Fibroblast of lung (primary cell): ENCODE measurements around the gene MYO9A. TPM values are rescaled to one million over a fixed set of nuclear protein-coding genes. Genes with fewer than 3 reads are reported as not detected.

Experiments used
- DNase-seq, 2 donors: peaks; one replicate each; pipeline versions ENCODE4 v3.0.0 to v3.0.0-alpha.2; 2010; ENCODE audit warnings: low read depth in 2 of 2
- H2AFZ ChIP-seq: 2 replicates; pipeline ENCODE4 v1.5.1; 2012; ENCODE audit warnings: low read length, control low read depth, inconsistent platforms
- H3K27ac ChIP-seq: 2 replicates; pipeline ENCODE4 v1.5.1; 2011; ENCODE audit warnings: low read length, control low read depth; ENCODE audit not compliant: insufficient read depth
- H3K27me3 ChIP-seq: 2 replicates; pipeline ENCODE4 v1.5.1; 2011; ENCODE audit warnings: mild to moderate bottlenecking, low read length; ENCODE audit not compliant: control insufficient read depth, insufficient read depth
- H3K36me3 ChIP-seq: 2 replicates; pipeline ENCODE4 v1.5.1; 2011; ENCODE audit warnings: low read length; ENCODE audit not compliant: control insufficient read depth, insufficient read depth
- H3K4me1 ChIP-seq: 2 replicates; pipeline ENCODE4 v1.5.1; 2011; ENCODE audit warnings: low read length; ENCODE audit not compliant: control insufficient read depth, insufficient read depth; ENCODE audit errors: extremely low read depth
- H3K4me2 ChIP-seq: 2 replicates; pipeline ENCODE4 v1.5.1; 2011; ENCODE audit warnings: low read length, control low read depth; ENCODE audit not compliant: insufficient read depth; ENCODE audit errors: extremely low read depth
- H3K4me3 ChIP-seq, 4 experiments: fragments of 200-600 bp in 1 of 4; sonication (generic) in 1 of 4; replicated peaks in 1 of 4; 2 replicates each; pipeline ENCODE4 v1.5.1; 2011 to 2016; ENCODE audit warnings: low read length in 4 of 4, low read depth in 3 of 4, mild to moderate bottlenecking in 3 of 4, control low read depth in 2 of 4, inconsistent platforms in 1 of 4, mixed read lengths in 1 of 4; ENCODE audit not compliant: insufficient read depth in 1 of 4; ENCODE audit errors: control extremely low read depth in 1 of 4
- H3K79me2 ChIP-seq: 2 replicates; pipeline ENCODE4 v1.5.1; 2012; ENCODE audit warnings: mild to moderate bottlenecking, low read length, inconsistent platforms; ENCODE audit not compliant: control insufficient read depth, insufficient read depth
- H3K9ac ChIP-seq: 2 replicates; pipeline ENCODE4 v1.5.1; 2011; ENCODE audit warnings: mild to moderate bottlenecking, low read length, control low read depth; ENCODE audit not compliant: insufficient read depth
- H3K9me3 ChIP-seq: 2 replicates; pipeline ENCODE4 v1.5.1; 2012; ENCODE audit warnings: low read depth, low read length; ENCODE audit not compliant: control insufficient read depth, insufficient read depth
- H4K20me1 ChIP-seq: 2 replicates; pipeline ENCODE4 v1.5.1; 2011; ENCODE audit warnings: low read length; ENCODE audit not compliant: control insufficient read depth, insufficient read depth; ENCODE audit errors: extremely low read depth
- CTCF ChIP-seq, 2 donors: IDR thresholded peaks in 1 of 2; conservative IDR thresholded peaks in 1 of 2; 1 replicate in 1 of 2; 2 replicates in 1 of 2; pipeline ENCODE4 v1.5.1; 2011 to 2012; ENCODE audit warnings: low read length in 2 of 2, control low read depth in 1 of 2, inconsistent platforms in 1 of 2, low read depth in 1 of 2, mild to moderate bottlenecking in 1 of 2
- EZH2 ChIP-seq: IDR thresholded peaks from 2 replicates; pipeline ENCODE4 v1.5.1; 2012; ENCODE audit warnings: low read length, control low read depth, mild to moderate bottlenecking; ENCODE audit errors: missing control alignments
- polyA plus RNA-seq, 2 donors: library from polyadenylated mRNA; depleted of rRNA in 1 of 2; stranded (reverse) in 1 of 2; unstranded in 1 of 2; fragments of >200 nt; gene quantifications; 2 replicates each; pipeline ENCODE4 v1.2.1, GENCODE V29; 2011 to 2012; ENCODE audit warnings: missing spikeins in 1 of 2
- total RNA-seq: library from RNA; depleted of rRNA; stranded (reverse); fragments of >200 nt; gene quantifications from 2 replicates; pipeline ENCODE4 v1.2.1, GENCODE V29; 2014

MYO9A gene
- total and polyA plus RNA-seq, 2 donors (not counting 1 experiment from before 2014, with no cell fraction given), result 12.8 to 48.6 TPM

- Histone ChIP-seq H3K9ac (no peak overlapping the region), H4K20me1 (no peaks in the 10 kb centered on the region), H3K4me3 (no peak overlapping the region), H3K27me3 (no peaks in the 10 kb centered on the region), H3K27ac (no peak overlapping the region), H3K4me2 (no peak overlapping the region), H3K9me3 (no peaks in the 10 kb centered on the region), H3K79me2 (no peaks in the 10 kb centered on the region), H2AFZ (no peak overlapping the region), H3K4me1 (no peaks in the 10 kb centered on the region), H3K36me3 (no peaks in the 10 kb centered on the region)
- no peak for DNase-seq
- TF ChIP-seq CTCF (conservative IDR thresholded peaks at IDR 0.05 in 1 of 2, IDR thresholded peaks at IDR 0.05 in 1 of 2; ENCODE audit: low read depth in 1 of 2, low read length in 2 of 2), result no peak
- no peak for TF ChIP-seq EZH2
These were observed 340.6 kb downstream of the MYO9A start for GRCh38 chr15:71777216-71777943.

GRCh38 chr15:71776304-71776703 is 341.6 kb downstream of the MYO9A start:
- H3K9me3 ChIP-seq, result no peaks in the 10 kb centered on the region
- H3K36me3 ChIP-seq, result no peaks in the 10 kb centered on the region
- H3K9ac ChIP-seq, result no peak overlapping the region
- DNase-seq, result peak in 1 of 2 donors; percentile 30
- TF ChIP-seq EZH2 (no peak), CTCF (conservative IDR thresholded peaks at IDR 0.05 in 1 of 2, IDR thresholded peaks at IDR 0.05 in 1 of 2; ENCODE audit: low read depth in 1 of 2, low read length in 2 of 2) (no peak)
- H3K27me3 ChIP-seq, result no peaks in the 10 kb centered on the region
- no peaks in the 10 kb centered on the region for H3K4me1 ChIP-seq
- H3K4me3 ChIP-seq, result no peak overlapping the region
- no peaks in the 10 kb centered on the region for H3K79me2 ChIP-seq
- no peak overlapping the region for H3K4me2 ChIP-seq
- H3K27ac ChIP-seq, result no peak overlapping the region
- no peak overlapping the region for H2AFZ ChIP-seq
- no peaks in the 10 kb centered on the region for H4K20me1 ChIP-seq

- no peak overlapping the region for H3K4me2 ChIP-seq
These were observed 342.1 kb downstream of the MYO9A start for GRCh38 chr15:71775856-71776255.

More at GRCh38 chr15:71775856-71776255, 342.1 kb downstream of the MYO9A start:
- H3K79me2 ChIP-seq, result no peaks in the 10 kb centered on the region
- H3K4me1 ChIP-seq, result no peaks in the 10 kb centered on the region
- H3K36me3 ChIP-seq, result no peaks in the 10 kb centered on the region
- no peak overlapping the region for H3K9ac ChIP-seq
- TF ChIP-seq CTCF (conservative IDR thresholded peaks at IDR 0.05 in 1 of 2, IDR thresholded peaks at IDR 0.05 in 1 of 2; ENCODE audit: low read depth in 1 of 2, low read length in 2 of 2), result no peak
- no peaks in the 10 kb centered on the region for H4K20me1 ChIP-seq
- H3K27me3 ChIP-seq, result no peaks in the 10 kb centered on the region
- H3K27ac ChIP-seq, result no peak overlapping the region
- no peak for DNase-seq
- H3K4me3 ChIP-seq, result no peak overlapping the region
- H3K9me3 ChIP-seq, result no peaks in the 10 kb centered on the region
- H2AFZ ChIP-seq, result no peak overlapping the region
